ENCODE results near the gene CTBP2. TPM values are rescaled to one million over a fixed set of nuclear protein-coding genes. Genes with fewer than 3 reads are reported as not detected.

CTBP2 gene
- total and polyA plus RNA-seq, 4 donors: 19.2 to 80.6 (median 63.2) TPM

- TF ChIP-seq, protein P1, sequence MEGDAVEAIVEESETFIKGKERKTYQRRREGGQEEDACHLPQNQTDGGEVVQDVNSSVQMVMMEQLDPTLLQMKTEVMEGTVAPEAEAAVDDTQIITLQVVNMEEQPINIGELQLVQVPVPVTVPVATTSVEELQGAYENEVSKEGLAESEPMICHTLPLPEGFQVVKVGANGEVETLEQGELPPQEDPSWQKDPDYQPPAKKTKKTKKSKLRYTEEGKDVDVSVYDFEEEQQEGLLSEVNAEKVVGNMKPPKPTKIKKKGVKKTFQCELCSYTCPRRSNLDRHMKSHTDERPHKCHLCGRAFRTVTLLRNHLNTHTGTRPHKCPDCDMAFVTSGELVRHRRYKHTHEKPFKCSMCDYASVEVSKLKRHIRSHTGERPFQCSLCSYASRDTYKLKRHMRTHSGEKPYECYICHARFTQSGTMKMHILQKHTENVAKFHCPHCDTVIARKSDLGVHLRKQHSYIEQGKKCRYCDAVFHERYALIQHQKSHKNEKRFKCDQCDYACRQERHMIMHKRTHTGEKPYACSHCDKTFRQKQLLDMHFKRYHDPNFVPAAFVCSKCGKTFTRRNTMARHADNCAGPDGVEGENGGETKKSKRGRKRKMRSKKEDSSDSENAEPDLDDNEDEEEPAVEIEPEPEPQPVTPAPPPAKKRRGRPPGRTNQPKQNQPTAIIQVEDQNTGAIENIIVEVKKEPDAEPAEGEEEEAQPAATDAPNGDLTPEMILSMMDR (IDR thresholded peaks at IDR 0.05; ENCODE audit: control extremely low read depth, extremely low read depth): no peak
- Histone ChIP-seq H3K9ac (ENCODE audit: insufficient read depth in 1 of 2, low read length in 2 of 2) (no peak overlapping the region), H3K4me1 (ENCODE audit: control insufficient read depth in 5 of 5, insufficient read depth in 5 of 5, low read length in 5 of 5) (peaks cover 0 to 46% (median 6%) of the 10 kb centered on the region in 5 donors), H3K27ac (ENCODE audit: low read depth in 1 of 2, low read length in 1 of 2) (peak overlapping the region in 1 of 2 donors; percentile 1), H3K4me3 (no peak overlapping the region), H3K9me3 (ENCODE audit: control insufficient read depth in 4 of 4, insufficient read depth in 3 of 4, low read length in 3 of 4) (no peaks in the 10 kb centered on the region), H3K36me3 (ENCODE audit: control insufficient read depth in 4 of 4, insufficient read depth in 4 of 4, low read length in 4 of 4) (peaks cover 0 to 29% (median 15%) of the 10 kb centered on the region in 4 donors), H3K27me3 (ENCODE audit: control insufficient read depth in 3 of 3, insufficient read depth in 3 of 3, low read length in 2 of 3) (no peaks in the 10 kb centered on the region)
- WGBS, 2 donors: 79 to 88% methylated on average over 11 of the region's 11 CpGs
- no peak for ATAC-seq (ENCODE audit: insufficient read depth, low FRiP score)
- DNase-seq: no peak
These were observed 25.9 kb downstream of the CTBP2 start for GRCh38 chr10:125134483-125134848.

DNA sequence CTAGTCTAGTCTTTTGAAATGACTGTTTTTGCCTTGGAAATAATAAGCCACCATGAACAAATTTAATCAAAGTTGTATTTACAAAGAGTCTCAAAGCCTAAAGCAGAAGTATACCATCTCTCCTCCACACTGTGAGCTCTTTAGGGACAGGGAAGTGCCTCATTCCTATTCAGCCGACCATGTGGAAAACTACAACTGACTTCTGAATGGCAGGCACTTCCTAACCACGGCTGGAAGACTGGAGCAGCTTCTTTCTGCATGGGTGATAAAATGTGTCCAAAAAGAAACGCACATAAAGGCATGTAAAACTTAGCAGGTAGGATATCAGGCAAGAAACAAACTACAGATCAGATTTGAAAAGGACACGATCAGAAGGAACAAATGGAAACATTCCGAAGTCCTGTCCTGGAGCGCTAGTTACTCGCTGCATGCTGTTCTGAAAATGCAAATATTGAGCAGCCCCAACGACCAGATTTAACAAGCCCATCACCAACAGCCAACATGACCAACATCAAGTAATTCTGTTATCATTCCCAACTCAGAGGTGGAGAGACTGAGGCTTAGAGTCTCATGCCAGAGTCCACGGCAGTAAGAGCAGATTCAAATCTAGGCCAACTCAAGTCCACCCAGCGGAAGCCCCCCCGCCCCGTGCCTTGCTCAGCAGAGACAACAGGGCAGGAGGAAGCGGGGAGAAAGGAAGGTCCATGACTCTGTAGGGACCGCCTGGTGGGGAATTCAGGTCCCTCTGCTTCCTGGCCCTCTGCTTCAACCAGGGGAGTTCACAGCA lies 26.5 kb downstream of the CTBP2 start:
- WGBS, 2 donors: 77 to 81% methylated on average over 14 of the region's 14 CpGs
- Histone ChIP-seq H3K4me1 (ENCODE audit: control insufficient read depth in 5 of 5, insufficient read depth in 5 of 5, low read length in 5 of 5) (peaks cover 0 to 50% (median 6%) of the 10 kb centered on the region in 5 donors), H3K27ac (ENCODE audit: low read depth in 1 of 2, low read length in 1 of 2) (no peak overlapping the region), H3K27me3 (ENCODE audit: control insufficient read depth in 3 of 3, insufficient read depth in 3 of 3, low read length in 2 of 3) (no peaks in the 10 kb centered on the region), H3K9ac (ENCODE audit: insufficient read depth in 1 of 2, low read length in 2 of 2) (no peak overlapping the region), H3K36me3 (ENCODE audit: control insufficient read depth in 4 of 4, insufficient read depth in 4 of 4, low read length in 4 of 4) (peaks cover 0 to 29% (median 15%) of the 10 kb centered on the region in 4 donors), H3K4me3 (no peak overlapping the region), H3K9me3 (ENCODE audit: control insufficient read depth in 4 of 4, insufficient read depth in 3 of 4, low read length in 3 of 4) (no peaks in the 10 kb centered on the region)
- ATAC-seq (ENCODE audit: insufficient read depth, low FRiP score): no peak
- no peak for DNase-seq
- TF ChIP-seq, protein P1 (IDR thresholded peaks at IDR 0.05; ENCODE audit: control extremely low read depth, extremely low read depth): no peak

- peaks cover 0 to 21% (median 16%) of the 10 kb centered on the region in 4 donors for H3K36me3 ChIP-seq (ENCODE audit: control insufficient read depth in 4 of 4, insufficient read depth in 4 of 4, low read length in 4 of 4)
- 96 to 97% methylated on average over 4 of the region's 4 CpGs for WGBS, 2 donors
- ATAC-seq (ENCODE audit: insufficient read depth, low FRiP score): no peak
- peaks cover 0 to 43% (median 0%) of the 10 kb centered on the region in 5 donors for H3K4me1 ChIP-seq (ENCODE audit: control insufficient read depth in 5 of 5, insufficient read depth in 5 of 5, low read length in 5 of 5)
- H3K27ac ChIP-seq (ENCODE audit: low read depth in 1 of 2, low read length in 1 of 2): no peak overlapping the region
- no peak overlapping the region for H3K9ac ChIP-seq (ENCODE audit: insufficient read depth in 1 of 2, low read length in 2 of 2)
- H3K9me3 ChIP-seq (ENCODE audit: control insufficient read depth in 4 of 4, insufficient read depth in 3 of 4, low read length in 3 of 4): no peaks in the 10 kb centered on the region
- no peak for DNase-seq
- H3K27me3 ChIP-seq (ENCODE audit: control insufficient read depth in 3 of 3, insufficient read depth in 3 of 3, low read length in 2 of 3): no peaks in the 10 kb centered on the region
- TF ChIP-seq, protein P1 (IDR thresholded peaks at IDR 0.05; ENCODE audit: control extremely low read depth, extremely low read depth): no peak
- H3K4me3 ChIP-seq: no peak overlapping the region
These were observed 28.0 kb downstream of the CTBP2 start for GRCh38 chr10:125132344-125132743.
